ENCODE results near the gene TRMT5. TPM values are rescaled to one million over a fixed set of nuclear protein-coding genes. Genes with fewer than 3 reads are reported as not detected.

The TRMT5 gene, protein sequence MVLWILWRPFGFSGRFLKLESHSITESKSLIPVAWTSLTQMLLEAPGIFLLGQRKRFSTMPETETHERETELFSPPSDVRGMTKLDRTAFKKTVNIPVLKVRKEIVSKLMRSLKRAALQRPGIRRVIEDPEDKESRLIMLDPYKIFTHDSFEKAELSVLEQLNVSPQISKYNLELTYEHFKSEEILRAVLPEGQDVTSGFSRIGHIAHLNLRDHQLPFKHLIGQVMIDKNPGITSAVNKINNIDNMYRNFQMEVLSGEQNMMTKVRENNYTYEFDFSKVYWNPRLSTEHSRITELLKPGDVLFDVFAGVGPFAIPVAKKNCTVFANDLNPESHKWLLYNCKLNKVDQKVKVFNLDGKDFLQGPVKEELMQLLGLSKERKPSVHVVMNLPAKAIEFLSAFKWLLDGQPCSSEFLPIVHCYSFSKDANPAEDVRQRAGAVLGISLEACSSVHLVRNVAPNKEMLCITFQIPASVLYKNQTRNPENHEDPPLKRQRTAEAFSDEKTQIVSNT
- total RNA-seq, result 10 to 100 TPM in 1 of 4 donors, 1 to 10 TPM in 3; 5.7 to 13.0 (median 7.8) TPM

DNA sequence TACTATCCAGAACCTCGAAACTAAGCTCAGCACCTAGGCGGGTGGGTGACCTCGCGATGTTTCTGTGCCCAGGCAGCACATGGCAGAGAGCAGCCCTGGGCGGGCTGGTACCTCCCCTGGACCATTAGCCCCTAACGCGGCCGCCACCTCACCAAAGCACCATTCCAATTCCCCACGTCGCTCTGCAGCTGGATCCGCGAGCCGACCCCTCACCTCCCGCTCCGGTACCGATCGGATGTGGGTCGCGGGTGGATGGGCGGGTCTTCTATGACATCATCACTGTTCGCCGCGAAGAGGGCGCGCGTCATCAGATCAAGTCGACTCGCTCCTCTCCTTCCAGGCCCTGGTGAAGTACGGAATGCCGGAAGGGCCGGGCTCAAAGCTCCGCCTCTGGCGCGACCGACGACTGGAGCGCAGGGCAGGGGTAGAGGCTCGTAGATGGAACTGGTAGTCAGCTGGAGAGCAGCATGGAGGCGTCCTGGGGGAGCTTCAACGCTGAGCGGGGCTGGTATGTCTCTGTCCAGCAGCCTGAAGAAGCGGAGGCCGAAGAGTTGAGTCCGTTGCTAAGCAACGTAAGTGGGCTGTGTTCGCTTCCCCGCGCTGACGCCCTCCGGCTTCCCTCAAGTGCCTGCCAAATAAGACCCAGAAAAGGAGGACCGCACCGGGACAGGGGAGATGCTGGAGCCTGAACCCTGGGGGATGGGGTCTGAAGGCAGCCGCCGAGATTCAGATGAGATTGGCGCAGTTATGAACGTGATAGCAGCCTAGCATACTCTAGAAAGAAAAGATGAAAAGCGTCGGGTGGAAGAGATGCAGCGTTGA lies at the start of gene TRMT5, which contains the start of gene SLC38A6:
TRMT5 (minus strand) TSS at position 269 of the 822 bp plus-strand sequence; CDS start at position 163, 106 bp downstream.
SLC38A6 (plus strand) TSS at position 435 of the 822 bp plus-strand sequence; CDS start at position 468, 33 bp downstream.
- Histone ChIP-seq H3K4me1 (peaks cover 5 to 45% (median 21%) of the 10 kb centered on the region in 3 donors), H3K9me3 (no peaks in the 10 kb centered on the region), H3K27me3 (no peaks in the 10 kb centered on the region), H3K27ac (peak within 1 kb of the TSS; percentile 86 to 96 (median 90)), H3K36me3 (peaks cover 0 to 21% (median 0%) of the 10 kb centered on the region in 3 donors), H3K4me3 (peak within 1 kb of the TSS; percentile 74 to 94 (median 79))
- 0 to 1% methylated on average over 10 to 22 of the region's 59 CpGs for WGBS, 2 donors
- intact Hi-C loops (cut with DNase I), result no loop called here
- TF ChIP-seq, protein P1, sequence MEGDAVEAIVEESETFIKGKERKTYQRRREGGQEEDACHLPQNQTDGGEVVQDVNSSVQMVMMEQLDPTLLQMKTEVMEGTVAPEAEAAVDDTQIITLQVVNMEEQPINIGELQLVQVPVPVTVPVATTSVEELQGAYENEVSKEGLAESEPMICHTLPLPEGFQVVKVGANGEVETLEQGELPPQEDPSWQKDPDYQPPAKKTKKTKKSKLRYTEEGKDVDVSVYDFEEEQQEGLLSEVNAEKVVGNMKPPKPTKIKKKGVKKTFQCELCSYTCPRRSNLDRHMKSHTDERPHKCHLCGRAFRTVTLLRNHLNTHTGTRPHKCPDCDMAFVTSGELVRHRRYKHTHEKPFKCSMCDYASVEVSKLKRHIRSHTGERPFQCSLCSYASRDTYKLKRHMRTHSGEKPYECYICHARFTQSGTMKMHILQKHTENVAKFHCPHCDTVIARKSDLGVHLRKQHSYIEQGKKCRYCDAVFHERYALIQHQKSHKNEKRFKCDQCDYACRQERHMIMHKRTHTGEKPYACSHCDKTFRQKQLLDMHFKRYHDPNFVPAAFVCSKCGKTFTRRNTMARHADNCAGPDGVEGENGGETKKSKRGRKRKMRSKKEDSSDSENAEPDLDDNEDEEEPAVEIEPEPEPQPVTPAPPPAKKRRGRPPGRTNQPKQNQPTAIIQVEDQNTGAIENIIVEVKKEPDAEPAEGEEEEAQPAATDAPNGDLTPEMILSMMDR (IDR thresholded peaks at IDR 0.05), result peak in 1 of 6 experiments; percentile 37
- peak in 2 of 4 donors; percentile 26 to 45 for TF ChIP-seq POLR2A (IDR thresholded peaks at IDR 0.05)
- peak; percentile 59 for DNase-seq

DNA sequence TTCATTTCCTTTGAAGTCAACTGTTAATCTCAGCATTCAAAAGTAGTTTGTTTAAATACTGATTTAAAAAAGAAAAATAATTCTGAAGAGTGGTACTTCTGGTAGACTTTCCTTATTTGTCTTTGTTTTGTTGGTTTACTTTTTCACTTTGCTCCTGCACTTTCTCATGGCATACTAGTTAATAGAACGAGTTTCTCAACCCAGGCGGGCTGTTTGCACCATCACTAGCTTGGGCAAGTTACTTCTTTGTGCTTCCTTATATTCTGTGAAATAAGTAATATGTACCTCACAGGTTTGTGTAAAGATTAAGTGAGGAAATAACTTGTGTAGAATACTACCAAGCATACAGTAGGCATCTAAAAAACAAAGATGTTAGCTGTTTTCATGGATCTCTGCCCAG lies 45.6 kb upstream of the TRMT5 start:
- Histone ChIP-seq H3K27ac (no peak overlapping the region), H3K9me3 (no peaks in the 10 kb centered on the region), H3K4me3 (no peak overlapping the region), H3K4me1 (no peaks in the 10 kb centered on the region), H3K36me3 (no peaks in the 10 kb centered on the region), H3K27me3 (no peaks in the 10 kb centered on the region)
- TF ChIP-seq, protein P1 (IDR thresholded peaks at IDR 0.05), result no peak
- no peak for TF ChIP-seq POLR2A (IDR thresholded peaks at IDR 0.05)
- WGBS, 2 donors, result 68 to 81% methylated on average over 2 of the region's 2 CpGs
- intact Hi-C loops (cut with DNase I), result loop anchor here (10.0 kb wide), 1 partner anchor 402 kb away; no protein-coding TSS in a partner anchor
- no peak for DNase-seq

DNA sequence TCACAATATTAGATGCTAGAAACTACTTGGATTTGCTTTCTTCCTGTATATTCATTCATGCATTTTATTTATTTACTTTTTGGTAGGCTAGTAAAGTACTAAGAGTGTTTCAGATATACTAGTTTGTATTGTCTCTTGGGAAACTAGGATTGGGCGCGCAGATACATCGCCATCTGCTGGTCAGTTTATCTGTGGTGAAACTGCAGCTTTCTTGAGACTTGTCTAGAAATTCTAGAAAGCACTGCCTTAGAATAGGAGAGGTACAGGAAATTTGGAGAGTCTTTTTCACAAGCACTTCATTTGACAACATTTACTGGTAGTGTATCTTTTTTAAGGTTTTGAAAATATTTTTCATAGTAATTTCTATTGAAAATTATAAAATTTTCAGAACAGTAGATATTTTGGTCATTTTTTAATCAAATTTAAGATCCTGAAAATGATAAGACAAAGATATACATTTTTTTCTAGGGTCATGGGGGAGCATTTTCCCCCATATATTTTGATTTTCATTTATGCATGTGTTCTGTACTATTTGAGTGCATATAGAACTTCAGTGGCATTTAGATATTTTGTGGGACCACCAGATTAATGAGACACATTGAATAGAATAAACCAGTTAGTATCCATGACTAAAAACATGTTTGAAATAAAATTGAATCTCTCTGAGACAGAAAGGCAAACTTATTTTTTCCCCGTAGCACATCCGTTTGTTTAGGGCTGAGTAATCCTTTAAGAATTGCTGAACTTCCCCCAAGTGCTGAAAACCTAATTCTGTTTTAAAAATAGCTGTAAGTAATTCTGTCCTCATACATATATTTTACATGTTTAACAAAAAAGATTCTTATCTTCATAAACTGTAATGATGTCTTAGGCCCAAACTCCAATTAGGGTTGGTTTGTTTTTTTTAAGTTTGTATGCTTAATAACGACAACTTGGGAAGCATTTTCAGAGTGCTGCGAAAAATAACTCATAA lies 44.7 kb upstream of the TRMT5 start:
- 47 to 49% methylated on average over 7 of the region's 7 CpGs for WGBS, 2 donors
- no peak overlapping the region for H3K4me3 ChIP-seq
- TF ChIP-seq, protein P1 (IDR thresholded peaks at IDR 0.05), result peak; percentile 69 to 91 (median 82)
- no peak for TF ChIP-seq POLR2A (IDR thresholded peaks at IDR 0.05)
- no peak for DNase-seq
- no peak overlapping the region for H3K27ac ChIP-seq
- intact Hi-C loops (cut with DNase I), result loop anchor here (10.0 kb wide), 1 partner anchor 401 kb away; no protein-coding TSS in a partner anchor
- H3K27me3 ChIP-seq, result no peaks in the 10 kb centered on the region
- no peaks in the 10 kb centered on the region for H3K4me1 ChIP-seq
- no peaks in the 10 kb centered on the region for H3K36me3 ChIP-seq
- H3K9me3 ChIP-seq, result no peaks in the 10 kb centered on the region

DNA sequence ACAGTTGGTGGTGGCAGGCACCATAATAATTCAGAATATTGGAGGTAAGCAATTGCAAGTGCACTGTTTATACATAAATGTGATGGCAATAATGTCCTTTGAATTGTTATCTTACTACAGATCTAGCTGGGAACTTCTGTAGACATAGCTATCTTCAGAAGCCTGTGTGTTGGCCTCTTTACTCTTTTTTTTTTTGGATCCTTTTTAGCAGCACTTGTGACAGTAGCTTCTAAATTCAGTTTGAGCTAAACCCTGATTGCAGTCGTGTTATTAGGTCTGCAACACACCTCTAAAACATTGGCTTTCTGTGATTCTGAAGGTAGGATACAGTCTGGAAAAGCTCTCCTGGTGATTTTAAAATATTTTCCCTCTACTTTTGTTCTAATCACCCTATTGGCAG lies 38.7 kb upstream of the TRMT5 start:
- Histone ChIP-seq H3K27ac (no peak overlapping the region), H3K9me3 (no peaks in the 10 kb centered on the region), H3K4me3 (no peak overlapping the region), H3K27me3 (no peaks in the 10 kb centered on the region), H3K36me3 (peaks cover 0 to 4% (median 0%) of the 10 kb centered on the region in 3 donors), H3K4me1 (no peaks in the 10 kb centered on the region)
- no peak for DNase-seq
- intact Hi-C loops (cut with DNase I), result no loop called here
- 78 to 89% methylated on average over 1 of the region's 1 CpG for WGBS, 2 donors
- TF ChIP-seq POLR2A (IDR thresholded peaks at IDR 0.05), result no peak
- TF ChIP-seq, protein P1 (IDR thresholded peaks at IDR 0.05), result no peak

Data from esophagus squamous epithelium (tissue), 5 donors.